ENCODE data around the gene NFIL3. TPM values are rescaled to one million over a fixed set of nuclear protein-coding genes. Genes with fewer than 3 reads are reported as not detected.

NFIL3 gene
- total and polyA plus RNA-seq, 2 experiments from 2014 or later = 4.1 to 7.5 TPM

- Histone ChIP-seq H3K79me2 (replicated peaks; ENCODE audit: insufficient read depth) (no peaks in the 10 kb centered on the region), H3F3A (replicated peaks; ENCODE audit: low read depth) (no peaks in the 10 kb centered on the region), H3K9me2 (ENCODE audit: insufficient read depth) (0 out of 2 replicates have a peak, but pooled peaks cover 7% of the 10 kb centered on the region), H3K4me2 (no peak overlapping the region), H3K4me3 (no peak overlapping the region), H3K27ac (ENCODE audit: low read depth) (no peak overlapping the region), H3K27me3 (ENCODE audit: insufficient read depth) (no peaks in the 10 kb centered on the region), H2AFZ (no peak overlapping the region), H3K4me1 (ENCODE audit: insufficient read depth) (no peaks in the 10 kb centered on the region), H4K20me1 (replicated peaks; ENCODE audit: insufficient read depth) (no peaks in the 10 kb centered on the region), H3K36me3 (ENCODE audit: insufficient read depth) (no peaks in the 10 kb centered on the region)
- Mint-ChIP-seq H3K9me3 (peaks cover 8% of the 10 kb centered on the region; the same call in 2 of the 3 replicates), H3K36me3 (ENCODE audit: low read depth) (peaks cover 6% of the 10 kb centered on the region), H3K4me1 (peaks cover 6% of the 10 kb centered on the region; the same call in 2 of the 3 replicates), H3K27me3 (ENCODE audit: insufficient read depth, low read depth, poor library complexity) (peaks cover 2% of the 10 kb centered on the region), H3K4me3 (no peak overlapping the region), H3K27ac (no peak overlapping the region)
- DNase-seq (ENCODE audit: low spot score) = no peak
- no peak for ATAC-seq
- TF ChIP-seq CREB1 (CRISPR knock-in tag; IDR thresholded peaks at IDR 0.05; ENCODE audit: low read depth) = no peak
- no peak for TF ChIP-seq REST (IDR thresholded peaks at IDR 0.05; ENCODE audit: unreplicated experiment)
- no peak for TF ChIP-seq STAT1 (IDR thresholded peaks at IDR 0.05; ENCODE audit: unreplicated experiment)
- no peak for TF ChIP-seq ZNF114 (CRISPR knock-in tag; IDR thresholded peaks at IDR 0.05)
- TF ChIP-seq ZNF331 (CRISPR knock-in tag; IDR thresholded peaks at IDR 0.05; ENCODE audit: low read depth) = no peak
- no peak for TF ChIP-seq EZH2phosphoT487 (IDR thresholded peaks at IDR 0.05; ENCODE audit: unreplicated experiment)
- TF ChIP-seq ETS1 (IDR thresholded peaks at IDR 0.05) = no peak
- TF ChIP-seq JUNB (IDR thresholded peaks at IDR 0.05; ENCODE audit: unreplicated experiment) = no peak
- no peak for TF ChIP-seq CTCF (conservative IDR thresholded peaks at IDR 0.05; ENCODE audit: low read depth in 2 of 2)
- no peak for TF ChIP-seq EZH2 (IDR thresholded peaks at IDR 0.05; ENCODE audit: low read depth, unreplicated experiment)
- TF ChIP-seq NANOG (IDR thresholded peaks at IDR 0.05; ENCODE audit: borderline replicate concordance) = no peak
- TF ChIP-seq ZNF462 (CRISPR knock-in tag; IDR thresholded peaks at IDR 0.05) = no peak
- TF ChIP-seq POLR2AphosphoS5 (IDR thresholded peaks at IDR 0.05; ENCODE audit: low read depth) = no peak
Observed at GRCh38 chr9:91443994-91444392, 20.4 kb upstream of the NFIL3 start.

Measured in GM23338 (cell line).